Gastrocnemius medialis (tissue), 4 donors: ENCODE data around the gene TLE4. TPM values are rescaled to one million over a fixed set of nuclear protein-coding genes. Genes with fewer than 3 reads are reported as not detected.

ENCODE experiments used
- ATAC-seq, 2 donors: fragments of 150-250 bp; one replicate each; pipeline ENCODE4 v1.9.1; 2016
- DNase-seq, 2 donors: peaks; one replicate each; pipeline ENCODE4 v3.0.0-alpha.2; 2019
- H3K27ac ChIP-seq, 4 donors: fragments of 200-600 bp; sonication (generic); 1 replicate in 1 of 4; 2 replicates in 3 of 4; pipeline ENCODE4 v1.5.1; 2016 to 2018; ENCODE audit warnings: mild to moderate bottlenecking in 2 of 4, moderate library complexity in 1 of 4
- H3K27me3 ChIP-seq, 3 donors: fragments of 200-600 bp; sonication (generic) in 2 of 3; 1 replicate in 1 of 3; 2 replicates in 2 of 3; pipeline versions ENCODE4 v1.5.1 to v1.6.0; 2016 to 2019; ENCODE audit warnings: mild to moderate bottlenecking in 1 of 3, moderate library complexity in 1 of 3
- H3K36me3 ChIP-seq, 2 donors: fragments of 200-600 bp; sonication (generic) in 1 of 2; one replicate each; pipeline ENCODE4 v1.5.1; 2017 to 2018
- H3K4me1 ChIP-seq, 2 donors: fragments of 200-600 bp; sonication (generic) in 1 of 2; one replicate each; pipeline ENCODE4 v1.5.1; 2016 to 2017; ENCODE audit warnings: mild to moderate bottlenecking in 2 of 2
- H3K4me3 ChIP-seq, 4 donors: fragments of 200-600 bp; sonication (generic) in 3 of 4; 1 replicate in 1 of 4; 2 replicates in 3 of 4; pipeline ENCODE4 v1.5.1; 2016 to 2019; ENCODE audit warnings: mild to moderate bottlenecking in 2 of 4
- H3K9me3 ChIP-seq, 3 donors: fragments of 200-600 bp; sonication (generic) in 2 of 3; 1 replicate in 1 of 3; 2 replicates in 2 of 3; pipeline ENCODE4 v1.5.1; 2016 to 2019
- CTCF ChIP-seq, 5 experiments: fragments of 450-650 bp in 3 of 5; fragments of 200-600 bp in 2 of 5; sonication (generic) in 2 of 5; IDR thresholded peaks in 4 of 5; conservative IDR thresholded peaks in 1 of 5; 1 replicate in 4 of 5; 2 replicates in 1 of 5; pipeline ENCODE4 v1.5.1; 2016 to 2019; ENCODE audit warnings: antibody characterized with exemption in 5 of 5, mild to moderate bottlenecking in 3 of 5, moderate library complexity in 3 of 5
- POLR2A ChIP-seq, 2 donors: fragments of 450-650 bp; IDR thresholded peaks; one replicate each; pipeline ENCODE4 v1.6.1; 2017; ENCODE audit warnings: antibody characterized with exemption in 2 of 2, mild to moderate bottlenecking in 2 of 2, moderate library complexity in 2 of 2
- in situ Hi-C, 4 donors: fragments of 200-750 bp; cut with MboI; loops; one replicate each; pipeline versions ENCODE4 v1.15.0 to v1.8.0; 2017; ENCODE audit warnings: low sequenced_read_pairs in 4 of 4
- intact Hi-C: fragments of 100-400 bp; cut with DNase I; formaldehyde crosslinking; loops from one replicate; pipeline ENCODE4 v1.15.1; 2023; ENCODE audit warnings: low total_unique reads
- total RNA-seq, 4 donors: library from RNA; depleted of rRNA; stranded (reverse); fragments of >200 nt; gene quantifications; one replicate each; pipeline versions ENCODE4 v1.1.0 to v1.2.3, GENCODE V29; 2016

Gene TLE4
- total RNA-seq, 4 donors from 2014 or later: 30.1 to 64.6 (median 43.4) TPM

- ATAC-seq: no peak
- no peaks in the 10 kb centered on the region for H3K4me1 ChIP-seq
- intact Hi-C loops (no loop called here), in situ Hi-C loops (no loop called here)
- no peaks in the 10 kb centered on the region for H3K27me3 ChIP-seq
- no peaks in the 10 kb centered on the region for H3K9me3 ChIP-seq
- DNase-seq: no peak
- no peak overlapping the region for H3K4me3 ChIP-seq
- H3K36me3 ChIP-seq: peaks cover 12 to 91% of the 10 kb centered on the region in 2 donors
- TF ChIP-seq CTCF (IDR thresholded peaks at IDR 0.05 in 4 of 5, conservative IDR thresholded peaks at IDR 0.05 in 1 of 5): no peak
- TF ChIP-seq POLR2A (IDR thresholded peaks at IDR 0.05): no peak
- no peak overlapping the region for H3K27ac ChIP-seq
These were observed 147.3 kb downstream of the TLE4 start for GRCh38 chr9:79719021-79719420.

GRCh38 chr9:79719989-79720388 is 148.2 kb downstream of the TLE4 start:
- no peak overlapping the region for H3K27ac ChIP-seq
- peaks cover 12 to 94% of the 10 kb centered on the region in 2 donors for H3K36me3 ChIP-seq
- ATAC-seq: no peak
- H3K4me3 ChIP-seq: no peak overlapping the region
- in situ Hi-C loops (no loop called here), intact Hi-C loops (no loop called here)
- H3K27me3 ChIP-seq: no peaks in the 10 kb centered on the region
- no peaks in the 10 kb centered on the region for H3K4me1 ChIP-seq
- no peaks in the 10 kb centered on the region for H3K9me3 ChIP-seq
- no peak for DNase-seq
- TF ChIP-seq CTCF (IDR thresholded peaks at IDR 0.05 in 4 of 5, conservative IDR thresholded peaks at IDR 0.05 in 1 of 5) (no peak), POLR2A (IDR thresholded peaks at IDR 0.05) (no peak)

GRCh38 chr9:79731171-79731890 is 159.6 kb downstream of the TLE4 start:
- ATAC-seq (no peak), DNase-seq (no peak)
- intact Hi-C loops (no loop called here), in situ Hi-C loops (no loop called here)
- Histone ChIP-seq H3K4me1 (no peaks in the 10 kb centered on the region), H3K27ac (no peak overlapping the region), H3K9me3 (no peaks in the 10 kb centered on the region), H3K4me3 (no peak overlapping the region), H3K36me3 (no peaks in the 10 kb centered on the region), H3K27me3 (no peaks in the 10 kb centered on the region)
- TF ChIP-seq POLR2A (IDR thresholded peaks at IDR 0.05) (no peak), CTCF (IDR thresholded peaks at IDR 0.05 in 4 of 5, conservative IDR thresholded peaks at IDR 0.05 in 1 of 5) (no peak)

GRCh38 chr9:79735023-79735779 is 163.4 kb downstream of the TLE4 start:
- ATAC-seq: peak in 1 of 2 donors; percentile 16
- no peak for DNase-seq
- no peak overlapping the region for H3K27ac ChIP-seq
- no peak for TF ChIP-seq POLR2A (IDR thresholded peaks at IDR 0.05)
- TF ChIP-seq CTCF (IDR thresholded peaks at IDR 0.05 in 4 of 5, conservative IDR thresholded peaks at IDR 0.05 in 1 of 5): no peak
- no peaks in the 10 kb centered on the region for H3K4me1 ChIP-seq
- H3K27me3 ChIP-seq: no peaks in the 10 kb centered on the region
- no peaks in the 10 kb centered on the region for H3K36me3 ChIP-seq
- H3K9me3 ChIP-seq: no peaks in the 10 kb centered on the region
- H3K4me3 ChIP-seq: no peak overlapping the region
- intact Hi-C loops: no loop called here
- in situ Hi-C loops: no loop called here
